GM23338 (cell line): ENCODE results near the gene SBSN. TPM values are rescaled to one million over a fixed set of nuclear protein-coding genes. Genes with fewer than 3 reads are reported as not detected.

Experiments
- ATAC-seq: fragments of 200-7000 bp; cut with Tn5 transposase; 3 replicates; pipeline ENCODE4 v1.9.1; 2020
- DNase-seq: peaks from one replicate; pipeline ENCODE4 v3.0.0-alpha.2; 2015; ENCODE audit warnings: low spot score
- H2AFZ ChIP-seq: fragments of 200-600 bp; sonication (generic); 2 replicates; pipeline ENCODE4 v1.8.0; 2016; ENCODE audit warnings: antibody characterized with exemption, mild to moderate bottlenecking, moderate library complexity
- H3F3A ChIP-seq: fragments of 200-600 bp; sonication (generic); replicated peaks from 2 replicates; pipeline ENCODE4 v1.8.0; 2017; ENCODE audit warnings: antibody characterized with exemption, mixed run types, low read depth
- H3K27ac ChIP-seq: fragments of 200-600 bp; sonication (generic); 2 replicates; pipeline ENCODE4 v1.6.1; 2016; ENCODE audit warnings: low read depth
- H3K27me3 ChIP-seq: fragments of 200-600 bp; sonication (generic); 2 replicates; pipeline ENCODE4 v1.8.0; 2016; ENCODE audit warnings: mild to moderate bottlenecking, mixed run types, moderate library complexity; ENCODE audit not compliant: insufficient read depth
- H3K36me3 ChIP-seq: fragments of 200-600 bp; sonication (generic); 2 replicates; pipeline ENCODE4 v1.8.0; 2016; ENCODE audit warnings: mild to moderate bottlenecking; ENCODE audit not compliant: insufficient read depth
- H3K4me1 ChIP-seq: fragments of 200-600 bp; sonication (generic); 2 replicates; pipeline ENCODE4 v1.8.0; 2016; ENCODE audit warnings: mild to moderate bottlenecking, moderate library complexity; ENCODE audit not compliant: insufficient read depth
- H3K4me2 ChIP-seq: fragments of 200-600 bp; sonication (generic); 2 replicates; pipeline ENCODE4 v1.7.1; 2017; ENCODE audit warnings: mixed run types
- H3K4me3 ChIP-seq: fragments of 200-600 bp; sonication (generic); 2 replicates; pipeline ENCODE4 v1.6.1; 2016; ENCODE audit warnings: mixed run types
- H3K79me2 ChIP-seq: fragments of 200-600 bp; sonication (generic); replicated peaks from 2 replicates; pipeline ENCODE4 v1.8.0; 2017; ENCODE audit warnings: mild to moderate bottlenecking; ENCODE audit not compliant: insufficient read depth
- H3K9me2 ChIP-seq: fragments of 200-600 bp; sonication (generic); 2 replicates; pipeline ENCODE4 v1.8.0; 2017; ENCODE audit not compliant: insufficient read depth
- H4K20me1 ChIP-seq: fragments of 200-600 bp; sonication (generic); replicated peaks from 2 replicates; pipeline ENCODE4 v1.8.0; 2017; ENCODE audit warnings: mild to moderate bottlenecking; ENCODE audit not compliant: insufficient read depth
- H3K27ac Mint-ChIP-seq: 2 replicates; pipeline ENCODE4 v1.8.0; 2020; ENCODE audit warnings: inconsistent platforms, mild to moderate bottlenecking, moderate library complexity, mixed read lengths
- H3K27me3 Mint-ChIP-seq: 3 replicates; pipeline ENCODE4 v1.8.0; 2022; ENCODE audit warnings: low read depth, mild to moderate bottlenecking, moderate library complexity, mixed read lengths, inconsistent platforms; ENCODE audit not compliant: insufficient read depth, poor library complexity
- H3K36me3 Mint-ChIP-seq: 3 replicates; pipeline ENCODE4 v1.8.0; 2021; ENCODE audit warnings: low read depth, mild to moderate bottlenecking, inconsistent platforms, moderate library complexity, mixed read lengths
- H3K4me1 Mint-ChIP-seq: 3 replicates; pipeline ENCODE4 v1.8.0; 2020; ENCODE audit warnings: mild to moderate bottlenecking, inconsistent platforms, mixed read lengths
- H3K4me3 Mint-ChIP-seq: 3 replicates; pipeline ENCODE4 v1.8.0; 2021; ENCODE audit warnings: moderate library complexity, mild to moderate bottlenecking, inconsistent platforms, mixed read lengths
- H3K9me3 Mint-ChIP-seq: 3 replicates; pipeline ENCODE4 v1.8.0; 2020; ENCODE audit warnings: moderate library complexity, mild to moderate bottlenecking, inconsistent platforms, mixed read lengths
- CREB1 ChIP-seq: fragments of 250-450 bp; sonication (Bioruptor Pico); IDR thresholded peaks from 2 replicates; pipeline ENCODE4 v1.5.0; 2020; ENCODE audit warnings: low read depth, mild to moderate bottlenecking, moderate library complexity
- CTCF ChIP-seq, 2 experiments: fragments of 200-600 bp in 1 of 2; sonication (generic) in 1 of 2; conservative IDR thresholded peaks; 2 replicates each; pipeline versions ENCODE4 v1.5.1 to v1.6.1; 2016 to 2017; ENCODE audit warnings: antibody characterized with exemption in 2 of 2, low read depth in 2 of 2, mild to moderate bottlenecking in 2 of 2, moderate library complexity in 1 of 2
- ETS1 ChIP-seq: IDR thresholded peaks from 2 replicates; pipeline ENCODE4 v1.6.1; 2016; ENCODE audit warnings: antibody characterized with exemption
- EZH2phosphoT487 ChIP-seq: fragments of 200-600 bp; sonication (generic); IDR thresholded peaks from one replicate; pipeline ENCODE4 v1.8.1; 2018; ENCODE audit warnings: antibody characterized with exemption; ENCODE audit not compliant: unreplicated experiment
- JUNB ChIP-seq: IDR thresholded peaks from one replicate; pipeline ENCODE4 v1.6.1; 2016; ENCODE audit warnings: antibody characterized with exemption; ENCODE audit not compliant: unreplicated experiment
- POLR2AphosphoS5 ChIP-seq: IDR thresholded peaks from 2 replicates; pipeline ENCODE4 v1.6.1; 2016; ENCODE audit warnings: antibody characterized with exemption, low read depth
- ZNF331 ChIP-seq: fragments of 250-450 bp; sonication (Bioruptor Pico); IDR thresholded peaks from 2 replicates; pipeline ENCODE4 v1.5.0; 2020; ENCODE audit warnings: low read depth, mild to moderate bottlenecking, moderate library complexity
- ZNF462 ChIP-seq: fragments of 250-450 bp; sonication (Bioruptor Pico); IDR thresholded peaks from 2 replicates; pipeline ENCODE4 v1.5.0; 2020; ENCODE audit warnings: mild to moderate bottlenecking, moderate library complexity
- polyA plus RNA-seq: library from polyadenylated mRNA; unstranded; fragments of >200 nt; fragmentation: Nextera tagmentation; extraction: Ambion mirVana; gene quantifications from 2 replicates; pipeline ENCODE4 v1.2.1, GENCODE V29; 2016
- total RNA-seq: library from RNA; depleted of rRNA; stranded (reverse); fragments of >200 nt; shearing (Covaris generic); gene quantifications from 2 replicates; pipeline ENCODE4 v1.2.3, GENCODE V29; 2014

Gene SBSN
- total and polyA plus RNA-seq, 2 experiments from 2014 or later, result 0.39 TPM; not detected in 1

- Histone ChIP-seq H3K36me3 (no peaks in the 10 kb centered on the region), H3K27ac (no peak overlapping the region), H3F3A (no peaks in the 10 kb centered on the region), H4K20me1 (no peaks in the 10 kb centered on the region), H3K9me2 (no peaks in the 10 kb centered on the region), H3K4me3 (no peak overlapping the region), H3K4me2 (no peak overlapping the region), H3K4me1 (no peaks in the 10 kb centered on the region), H2AFZ (no peak overlapping the region), H3K27me3 (no peaks in the 10 kb centered on the region), H3K79me2 (no peaks in the 10 kb centered on the region)
- TF ChIP-seq ZNF462 (CRISPR knock-in tag) (no peak), EZH2phosphoT487 (no peak), POLR2AphosphoS5 (no peak)
- H3K4me3 Mint-ChIP-seq, result no peak overlapping the region
- peaks cover 14% of the 10 kb centered on the region; the same call in 2 of the 3 replicates for H3K4me1 Mint-ChIP-seq
- ATAC-seq (no peak), DNase-seq (no peak)
- peaks cover 1% of the 10 kb centered on the region for H3K27me3 Mint-ChIP-seq
- H3K9me3 Mint-ChIP-seq, result no peaks in the 10 kb centered on the region
- H3K27ac Mint-ChIP-seq, result no peak overlapping the region
- no peaks in the 10 kb centered on the region for H3K36me3 Mint-ChIP-seq
These were observed 38.6 kb upstream of the SBSN start for GRCh38 chr19:35566738-35567137.

DNA sequence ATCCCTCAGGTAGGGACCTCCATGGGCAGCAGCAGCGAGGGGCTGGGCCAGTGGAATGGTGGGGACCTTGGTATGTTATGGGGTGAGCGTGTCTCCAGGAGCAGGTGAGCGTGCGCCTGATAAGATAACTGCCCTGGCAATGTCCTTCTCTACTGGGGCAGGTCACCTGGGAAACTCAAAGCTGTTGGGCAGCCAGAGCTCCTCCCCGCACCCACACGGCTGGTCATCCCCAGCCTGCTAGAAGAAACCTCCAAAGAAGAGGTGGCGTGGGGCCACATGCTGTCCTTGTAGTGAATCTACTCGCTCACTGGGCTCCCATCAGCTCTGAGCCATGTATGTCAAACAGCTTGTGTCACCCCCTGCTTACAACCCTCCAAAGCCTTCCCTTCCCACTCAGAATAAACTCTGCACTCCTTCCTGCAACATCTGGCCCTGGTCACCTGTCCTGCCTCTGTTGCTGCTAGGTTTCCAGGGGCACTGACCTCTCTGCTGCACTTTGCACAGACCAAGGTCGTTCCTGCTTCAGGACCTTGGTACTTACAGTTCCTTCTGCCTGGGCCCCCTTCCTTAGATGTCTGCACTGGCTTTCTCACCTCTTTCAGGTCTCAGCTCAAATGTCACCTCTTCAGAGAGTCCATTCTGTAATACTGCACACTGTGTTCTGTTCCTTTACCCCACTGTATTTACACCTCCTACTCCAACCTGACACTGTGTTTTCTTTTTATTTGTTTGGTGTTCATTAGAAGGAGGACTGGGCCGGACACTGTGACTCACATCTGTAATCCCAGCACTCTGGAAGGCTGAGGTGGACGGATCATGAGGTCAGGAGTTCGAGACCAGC lies 37.1 kb upstream of the SBSN start:
- H3K9me3 Mint-ChIP-seq, result no peaks in the 10 kb centered on the region
- no peak overlapping the region for H3K4me3 Mint-ChIP-seq
- Histone ChIP-seq H3F3A (no peaks in the 10 kb centered on the region), H3K79me2 (no peaks in the 10 kb centered on the region), H3K27me3 (no peaks in the 10 kb centered on the region), H3K27ac (no peak overlapping the region), H3K4me1 (no peaks in the 10 kb centered on the region), H2AFZ (no peak overlapping the region), H3K4me2 (no peak overlapping the region), H3K36me3 (no peaks in the 10 kb centered on the region), H3K4me3 (no peak overlapping the region), H3K9me2 (no peaks in the 10 kb centered on the region), H4K20me1 (no peaks in the 10 kb centered on the region)
- ATAC-seq (no peak), DNase-seq (no peak)
- peaks cover 8% of the 10 kb centered on the region for H3K4me1 Mint-ChIP-seq
- no peaks in the 10 kb centered on the region; the same call in 2 of the 3 replicates for H3K36me3 Mint-ChIP-seq
- peaks cover 8% of the 10 kb centered on the region for H3K27me3 Mint-ChIP-seq
- H3K27ac Mint-ChIP-seq, result no peak overlapping the region
- no peak for TF ChIP-seq CTCF (conservative IDR thresholded peaks at IDR 0.05; ENCODE audit: low read depth in 2 of 2)
- no peak for TF ChIP-seq ZNF331 (CRISPR knock-in tag)
- TF ChIP-seq POLR2AphosphoS5, result no peak
- TF ChIP-seq CREB1 (CRISPR knock-in tag), result no peak
- no peak for TF ChIP-seq JUNB
- TF ChIP-seq ETS1, result no peak
- no peak for TF ChIP-seq EZH2phosphoT487
